SK-N-SH (cell line): ENCODE results near the gene PDE11A. TPM values are rescaled to one million over a fixed set of nuclear protein-coding genes. Genes with fewer than 3 reads are reported as not detected.
A peak's percentile ranks its signal among the peaks of the same experiment; 100 is the strongest.

Source experiments
- CTCF ChIA-PET: fragments of 300-600, 350-600 bp; formaldehyde crosslinking; extraction: SDS; loops from one replicate; lab custom pipeline; 2021; lab: Yijun Ruan, JAX
- POLR2A ChIA-PET: fragments of 350-600 bp; sonication (Branson Sonifier 250); formaldehyde crosslinking; extraction: SDS; loops from one replicate; lab custom pipeline; 2020; ENCODE audit warnings: antibody characterized with exemption, inconsistent platforms; lab: Yijun Ruan, JAX
- DNase-seq: peaks from one replicate; pipeline ENCODE4 v3.0.0; 2012
- H2AFZ ChIP-seq: fragments of 200-600 bp; sonication (generic); 2 replicates; pipeline ENCODE4 v1.8.1; 2016; ENCODE audit warnings: antibody characterized with exemption, mild to moderate bottlenecking, low read depth
- H3F3A ChIP-seq: fragments of 200-600 bp; sonication (generic); replicated peaks from 2 replicates; pipeline ENCODE3; 2016; ENCODE audit warnings: antibody characterized with exemption, mild to moderate bottlenecking; ENCODE audit not compliant: insufficient read depth
- H3K27ac ChIP-seq, 2 experiments: fragments of 200-500 bp in 1 of 2; fragments of 200-600 bp in 1 of 2; sonication (Bioruptor generic) in 1 of 2; sonication (generic), shearing (Covaris generic) in 1 of 2; 2 replicates each; pipeline versions ENCODE4 v1.5.1 to v1.6.1; 2014 to 2016; ENCODE audit warnings: low read depth in 2 of 2, inconsistent platforms in 1 of 2, low read length in 1 of 2, mild to moderate bottlenecking in 1 of 2, mixed read lengths in 1 of 2
- H3K27me3 ChIP-seq: fragments of 200-600 bp; sonication (generic), shearing (Covaris generic); 2 replicates; pipeline ENCODE4 v1.6.1; 2016; ENCODE audit warnings: mixed run types; ENCODE audit not compliant: insufficient read depth
- H3K36me3 ChIP-seq, 2 experiments: fragments of 200-500 bp in 1 of 2; fragments of 200-600 bp in 1 of 2; sonication (Bioruptor generic) in 1 of 2; sonication (generic) in 1 of 2; replicated peaks in 1 of 2; 2 replicates each; pipeline versions ENCODE3 to v1.5.1; 2014 to 2016; ENCODE audit warnings: low read length in 1 of 2, mild to moderate bottlenecking in 1 of 2; ENCODE audit not compliant: insufficient read depth in 2 of 2, control insufficient read depth in 1 of 2
- H3K4me1 ChIP-seq, 2 experiments: fragments of 200-500 bp in 1 of 2; fragments of 200-600 bp in 1 of 2; sonication (Bioruptor generic) in 1 of 2; sonication (generic), shearing (Covaris generic) in 1 of 2; 2 replicates each; pipeline versions ENCODE4 v1.5.1 to v1.6.1; 2014 to 2016; ENCODE audit warnings: low read depth in 1 of 2, low read length in 1 of 2, mixed run types in 1 of 2; ENCODE audit not compliant: insufficient read depth in 2 of 2, control insufficient read depth in 1 of 2
- H3K4me2 ChIP-seq: fragments of 200-600 bp; sonication (generic), shearing (Covaris generic); 2 replicates; pipeline ENCODE4 v1.6.1; 2017; ENCODE audit warnings: mixed run types
- H3K4me3 ChIP-seq, 2 experiments: fragments of 200-500 bp in 1 of 2; fragments of 200-600 bp in 1 of 2; sonication (Bioruptor generic) in 1 of 2; sonication (generic), shearing (Covaris generic) in 1 of 2; 2 replicates each; pipeline versions ENCODE4 v1.5.1 to v1.8.1; 2014 to 2016; ENCODE audit warnings: low read depth in 2 of 2, inconsistent platforms in 1 of 2, low read length in 1 of 2, mild to moderate bottlenecking in 1 of 2, mixed read lengths in 1 of 2, moderate library complexity in 1 of 2
- H3K79me2 ChIP-seq: fragments of 200-600 bp; sonication (generic); 2 replicates; pipeline ENCODE4 v1.8.1; 2017; ENCODE audit warnings: mild to moderate bottlenecking; ENCODE audit not compliant: insufficient read depth
- H3K9ac ChIP-seq: fragments of 200-600 bp; sonication (generic); 2 replicates; pipeline ENCODE4 v1.6.1; 2017; ENCODE audit warnings: mixed run types
- H3K9me2 ChIP-seq: fragments of 200-600 bp; sonication (generic); 2 replicates; pipeline ENCODE4 v1.6.1; 2017; ENCODE audit warnings: mixed run types
- H3K9me3 ChIP-seq: fragments of 200-600 bp; sonication (generic); 2 replicates; pipeline ENCODE4 v1.6.1; 2017; ENCODE audit warnings: mixed run types, mild to moderate bottlenecking, moderate library complexity
- H4K20me1 ChIP-seq: fragments of 200-600 bp; sonication (generic); 2 replicates; pipeline ENCODE4 v1.6.1; 2017; ENCODE audit warnings: mild to moderate bottlenecking, mixed run types; ENCODE audit not compliant: insufficient read depth
- CHD2 ChIP-seq: fragments of 150-350 bp; IDR thresholded peaks from 2 replicates; pipeline ENCODE4 v1.6.1; 2018; ENCODE audit warnings: low read length; ENCODE audit not compliant: partially characterized antibody
- EZH2phosphoT487 ChIP-seq: fragments of 200-600 bp; sonication (generic); IDR thresholded peaks from 2 replicates; pipeline ENCODE4 v1.6.1; 2017; ENCODE audit warnings: low read depth, mixed run types, mild to moderate bottlenecking, antibody characterized with exemption, moderate library complexity, borderline replicate concordance
- FOXJ3 ChIP-seq: sonication (generic); formaldehyde crosslinking; IDR thresholded peaks from 2 replicates; pipeline ENCODE4 v1.5.1; 2020; ENCODE audit warnings: mild to moderate bottlenecking, missing genetic modification reagents
- JUND ChIP-seq: IDR thresholded peaks from 2 replicates; pipeline ENCODE4 v1.4.0; 2012
- MXI1 ChIP-seq: IDR thresholded peaks from 2 replicates; pipeline ENCODE4 v1.6.1; 2012; ENCODE audit warnings: mild to moderate bottlenecking, low read depth, low read length, improper control_type of control experiment
- NFIC ChIP-seq: IDR thresholded peaks from 2 replicates; pipeline ENCODE4 v1.4.0; 2012; ENCODE audit warnings: borderline replicate concordance
- NRF1 ChIP-seq: IDR thresholded peaks from 2 replicates; pipeline ENCODE4 v1.6.1; 2012; ENCODE audit warnings: low read depth, mild to moderate bottlenecking, low read length
- SIN3A ChIP-seq: IDR thresholded peaks from 2 replicates; pipeline ENCODE4 v1.6.1; 2012; ENCODE audit warnings: low read depth, mild to moderate bottlenecking, low read length, moderate library complexity, borderline replicate concordance
- TAF1 ChIP-seq: IDR thresholded peaks from 2 replicates; pipeline ENCODE4 v1.6.1; 2012; ENCODE audit warnings: low read depth, mild to moderate bottlenecking, low read length, moderate library complexity, borderline replicate concordance
- TEAD4 ChIP-seq: IDR thresholded peaks from 2 replicates; pipeline ENCODE4 v1.4.0; 2012; ENCODE audit warnings: mild to moderate bottlenecking, borderline replicate concordance; ENCODE audit not compliant: insufficient read depth
- USF1 ChIP-seq: IDR thresholded peaks from 2 replicates; pipeline ENCODE4 v1.4.0; 2012; ENCODE audit warnings: low read depth, borderline replicate concordance
- YY1 ChIP-seq: IDR thresholded peaks from 2 replicates; pipeline ENCODE4 v1.4.0; 2012; ENCODE audit warnings: low read depth, mild to moderate bottlenecking
- ZBTB33 ChIP-seq: IDR thresholded peaks from 2 replicates; pipeline ENCODE4 v1.4.0; 2012; ENCODE audit warnings: low read depth, borderline replicate concordance
- whole genome bisulfite sequencing: methylation state at CpG from one replicate; pipeline ENCODE4 v1.1.6; 2017; ENCODE audit warnings: low lambda C conversion rate; 5-methylcytosine and 5-hydroxymethylcytosine counted together
- polyA plus RNA-seq, 3 experiments: library from polyadenylated mRNA; depleted of rRNA; stranded (reverse); fragments of >200 nt; gene quantifications; 2 replicates each; pipeline ENCODE4 v1.2.3, GENCODE V29; 2012
- TF ChIP-seq, protein P1 (sequence below): fragments of 200-600 bp; sonication (generic); IDR thresholded peaks from 2 replicates; pipeline ENCODE4 v1.6.1; 2017; ENCODE audit warnings: antibody characterized with exemption, mild to moderate bottlenecking, moderate library complexity
- TF ChIP-seq, protein P2 (sequence below): IDR thresholded peaks from 2 replicates; pipeline ENCODE4; 2012

The PDE11A gene
- polyA plus RNA-seq, 1 of the 3 experiments (the other 2 are of a cell fraction) = 0.10 TPM

- no peaks in the 10 kb centered on the region for H3K27me3 ChIP-seq
- POLR2A ChIA-PET = interaction anchor here (0.5 kb wide), 1 partner anchor 596 kb away, joined by 3 read pairs; no protein-coding TSS in a partner anchor
Observed at GRCh38 chr2:177759443-177759842, 313.1 kb downstream of the PDE11A start.

GRCh38 chr2:177758591-177759371 is 313.8 kb downstream of the PDE11A start:
- no peak overlapping the region; a peak in 1 of 4 replicates for H3K27ac ChIP-seq
- no peaks in the 10 kb centered on the region for H3K27me3 ChIP-seq
- 46% methylated on average over 11 of the region's 11 CpGs for WGBS
- H3K36me3 ChIP-seq = no peaks in the 10 kb centered on the region
- ChIA-PET CTCF (interaction anchor here (0.6 to 2.8 kb wide), 37 partner anchors 9 to 1114 kb away, joined by 3 to 22 read pairs (median 4); partner anchors contain the start of gene NFE2L2), POLR2A (interaction anchor here (0.5 kb wide), 1 partner anchor 595 kb away, joined by 3 read pairs; no protein-coding TSS in a partner anchor)
- DNase-seq = peak; percentile 51
- no peaks in the 10 kb centered on the region for H3F3A ChIP-seq
- H3K4me2 ChIP-seq = no peak overlapping the region
- H3K4me3 ChIP-seq = peak overlapping the region in 1 of 2 experiments; percentile 26; a peak in 1 of 4 replicates
- H3K9ac ChIP-seq = no peak overlapping the region
- H4K20me1 ChIP-seq = no peaks in the 10 kb centered on the region
- H3K9me3 ChIP-seq = no peaks in the 10 kb centered on the region
- H3K9me2 ChIP-seq = no peaks in the 10 kb centered on the region
- peaks cover 0 to 21% of the 10 kb centered on the region in 2 experiments; a peak in 2 of 4 replicates for H3K4me1 ChIP-seq
- 0 out of 2 replicates have a peak overlapping the region, but pooled peaks have one; percentile 22 for H2AFZ ChIP-seq
- no peaks in the 10 kb centered on the region for H3K79me2 ChIP-seq
- TF ChIP-seq ZBTB33 (no peak), JUND (no peak), CHD2 (no peak), TAF1 (no peak), FOXJ3 (CRISPR knock-in tag) (no peak), MXI1 (peak; percentile 45; the same call in 1 of the 2 replicates), YY1 (no peak)
- TF ChIP-seq, protein P1, sequence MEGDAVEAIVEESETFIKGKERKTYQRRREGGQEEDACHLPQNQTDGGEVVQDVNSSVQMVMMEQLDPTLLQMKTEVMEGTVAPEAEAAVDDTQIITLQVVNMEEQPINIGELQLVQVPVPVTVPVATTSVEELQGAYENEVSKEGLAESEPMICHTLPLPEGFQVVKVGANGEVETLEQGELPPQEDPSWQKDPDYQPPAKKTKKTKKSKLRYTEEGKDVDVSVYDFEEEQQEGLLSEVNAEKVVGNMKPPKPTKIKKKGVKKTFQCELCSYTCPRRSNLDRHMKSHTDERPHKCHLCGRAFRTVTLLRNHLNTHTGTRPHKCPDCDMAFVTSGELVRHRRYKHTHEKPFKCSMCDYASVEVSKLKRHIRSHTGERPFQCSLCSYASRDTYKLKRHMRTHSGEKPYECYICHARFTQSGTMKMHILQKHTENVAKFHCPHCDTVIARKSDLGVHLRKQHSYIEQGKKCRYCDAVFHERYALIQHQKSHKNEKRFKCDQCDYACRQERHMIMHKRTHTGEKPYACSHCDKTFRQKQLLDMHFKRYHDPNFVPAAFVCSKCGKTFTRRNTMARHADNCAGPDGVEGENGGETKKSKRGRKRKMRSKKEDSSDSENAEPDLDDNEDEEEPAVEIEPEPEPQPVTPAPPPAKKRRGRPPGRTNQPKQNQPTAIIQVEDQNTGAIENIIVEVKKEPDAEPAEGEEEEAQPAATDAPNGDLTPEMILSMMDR = peak; percentile 62

More at GRCh38 chr2:177759443-177759842, 313.1 kb downstream of the PDE11A start:
- Histone ChIP-seq H3K4me1 (peaks cover 0 to 14% of the 10 kb centered on the region in 2 experiments; a peak in 1 of 4 replicates), H4K20me1 (no peaks in the 10 kb centered on the region), H3K9me3 (no peaks in the 10 kb centered on the region), H2AFZ (no peak overlapping the region), H3K36me3 (no peaks in the 10 kb centered on the region), H3K9ac (no peak overlapping the region), H3K27ac (no peak overlapping the region), H3K4me3 (no peak overlapping the region), H3K4me2 (no peak overlapping the region), H3K9me2 (no peaks in the 10 kb centered on the region), H3K79me2 (no peaks in the 10 kb centered on the region), H3F3A (no peaks in the 10 kb centered on the region)
- 56% methylated on average over 3 of the region's 3 CpGs for WGBS
- no peak for DNase-seq
- CTCF ChIA-PET = interaction anchor here (0.6 to 2.8 kb wide), 32 partner anchors 9 to 1115 kb away, joined by 3 to 22 read pairs (median 4); partner anchors contain the start of gene NFE2L2
- no peak for TF ChIP-seq SIN3A
- TF ChIP-seq TEAD4 = no peak
- TF ChIP-seq, protein P2, sequence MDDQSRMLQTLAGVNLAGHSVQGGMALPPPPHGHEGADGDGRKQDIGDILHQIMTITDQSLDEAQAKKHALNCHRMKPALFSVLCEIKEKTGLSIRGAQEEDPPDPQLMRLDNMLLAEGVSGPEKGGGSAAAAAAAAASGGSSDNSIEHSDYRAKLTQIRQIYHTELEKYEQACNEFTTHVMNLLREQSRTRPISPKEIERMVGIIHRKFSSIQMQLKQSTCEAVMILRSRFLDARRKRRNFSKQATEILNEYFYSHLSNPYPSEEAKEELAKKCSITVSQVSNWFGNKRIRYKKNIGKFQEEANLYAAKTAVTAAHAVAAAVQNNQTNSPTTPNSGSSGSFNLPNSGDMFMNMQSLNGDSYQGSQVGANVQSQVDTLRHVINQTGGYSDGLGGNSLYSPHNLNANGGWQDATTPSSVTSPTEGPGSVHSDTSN = no peak
- no peak for TF ChIP-seq USF1
- TF ChIP-seq NRF1 = no peak
- TF ChIP-seq NFIC = no peak
- TF ChIP-seq, protein P1 = no peak
- no peak for TF ChIP-seq CHD2
- no peak for TF ChIP-seq EZH2phosphoT487
